Ishikawa (cell line): Measurements from ENCODE around the gene FNBP1.

Experiments used
- CEBPB ChIP-seq: IDR thresholded peaks from 2 replicates; pipeline ENCODE4 v1.6.1; 2012
- CREB1 ChIP-seq: IDR thresholded peaks from 2 replicates; pipeline ENCODE4 v1.6.1; 2012; ENCODE audit warnings: low read depth
- EGR1 ChIP-seq: IDR thresholded peaks from 2 replicates; pipeline ENCODE4 v1.6.1; 2012
- EP300 ChIP-seq: IDR thresholded peaks from 2 replicates; pipeline ENCODE4 v1.6.1; 2012; ENCODE audit warnings: borderline replicate concordance
- NFIC ChIP-seq: IDR thresholded peaks from 2 replicates; pipeline ENCODE4 v1.6.1; 2012
- RAD21 ChIP-seq: IDR thresholded peaks from 2 replicates; pipeline ENCODE4 v1.6.1; 2012; ENCODE audit warnings: low read depth
- TAF1 ChIP-seq: IDR thresholded peaks from 2 replicates; pipeline ENCODE4 v1.6.1; 2012; ENCODE audit warnings: low read depth, mild to moderate bottlenecking
- TEAD4 ChIP-seq: IDR thresholded peaks from 2 replicates; pipeline ENCODE4 v1.6.1; 2012
- YY1 ChIP-seq: IDR thresholded peaks from 2 replicates; pipeline ENCODE4 v1.6.1; 2012; ENCODE audit warnings: low read depth
- ZBTB7A ChIP-seq: IDR thresholded peaks from 2 replicates; pipeline ENCODE4 v1.6.1; 2012; ENCODE audit warnings: low read depth
- TF ChIP-seq, protein P1 (sequence below): IDR thresholded peaks from 2 replicates; pipeline ENCODE4 v1.6.1; 2012; ENCODE audit warnings: low read depth, mild to moderate bottlenecking
- TF ChIP-seq, protein P2 (sequence below): IDR thresholded peaks from 2 replicates; pipeline ENCODE4 v1.6.1; 2012
- TF ChIP-seq, protein P3 (sequence below): IDR thresholded peaks from 2 replicates; pipeline ENCODE4 v1.6.1; 2012

DNA sequence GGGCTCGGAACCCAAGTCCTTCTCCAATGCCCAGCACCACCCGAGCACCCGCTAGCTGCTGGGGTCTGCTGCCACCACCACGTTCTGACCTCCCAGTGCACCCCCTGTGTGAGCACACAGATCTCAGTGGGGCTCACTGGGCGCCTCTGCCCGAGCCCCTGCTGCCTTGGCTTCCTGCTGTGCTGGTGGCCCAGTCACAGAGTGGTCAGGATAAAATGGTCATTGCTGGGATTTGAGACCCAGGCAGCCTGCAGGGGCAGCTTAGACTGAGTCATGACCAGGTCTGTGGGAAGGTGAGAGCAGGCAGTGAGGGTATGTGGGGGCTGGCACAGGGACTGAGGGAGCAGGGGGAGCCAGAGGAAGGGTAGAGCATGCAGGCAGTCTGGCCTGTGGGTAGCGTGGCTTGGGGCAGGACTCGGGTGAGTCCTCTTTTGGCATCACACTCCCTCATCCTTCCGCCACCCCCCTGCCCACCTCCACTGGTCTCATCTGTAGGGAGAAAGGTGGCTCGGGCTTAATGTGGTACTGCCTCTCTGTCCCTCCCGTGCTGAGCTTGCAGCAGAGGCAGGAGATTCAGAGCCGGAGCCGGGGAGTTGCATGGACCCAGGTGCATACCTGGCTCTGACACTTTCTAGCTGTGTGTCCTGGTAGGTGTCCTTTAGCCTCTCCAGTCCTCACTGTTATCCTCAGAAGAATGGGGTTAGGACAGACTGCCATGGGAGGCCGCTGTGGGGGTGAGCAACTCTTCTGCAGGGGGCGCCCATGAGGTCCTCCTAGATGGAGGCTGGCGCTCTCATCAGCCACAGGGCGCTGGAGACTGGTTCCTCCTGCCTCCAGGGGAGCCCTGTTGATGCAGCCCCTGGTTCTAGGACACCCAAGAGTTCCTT lies 175.6 kb downstream of the FNBP1 start:
- TF ChIP-seq TEAD4 (no peak), RAD21 (no peak), CREB1 (no peak), EP300 (no peak), CEBPB (no peak), YY1 (no peak), EGR1 (no peak), NFIC (no peak), ZBTB7A (no peak), TAF1 (no peak)
- TF ChIP-seq, protein P1, sequence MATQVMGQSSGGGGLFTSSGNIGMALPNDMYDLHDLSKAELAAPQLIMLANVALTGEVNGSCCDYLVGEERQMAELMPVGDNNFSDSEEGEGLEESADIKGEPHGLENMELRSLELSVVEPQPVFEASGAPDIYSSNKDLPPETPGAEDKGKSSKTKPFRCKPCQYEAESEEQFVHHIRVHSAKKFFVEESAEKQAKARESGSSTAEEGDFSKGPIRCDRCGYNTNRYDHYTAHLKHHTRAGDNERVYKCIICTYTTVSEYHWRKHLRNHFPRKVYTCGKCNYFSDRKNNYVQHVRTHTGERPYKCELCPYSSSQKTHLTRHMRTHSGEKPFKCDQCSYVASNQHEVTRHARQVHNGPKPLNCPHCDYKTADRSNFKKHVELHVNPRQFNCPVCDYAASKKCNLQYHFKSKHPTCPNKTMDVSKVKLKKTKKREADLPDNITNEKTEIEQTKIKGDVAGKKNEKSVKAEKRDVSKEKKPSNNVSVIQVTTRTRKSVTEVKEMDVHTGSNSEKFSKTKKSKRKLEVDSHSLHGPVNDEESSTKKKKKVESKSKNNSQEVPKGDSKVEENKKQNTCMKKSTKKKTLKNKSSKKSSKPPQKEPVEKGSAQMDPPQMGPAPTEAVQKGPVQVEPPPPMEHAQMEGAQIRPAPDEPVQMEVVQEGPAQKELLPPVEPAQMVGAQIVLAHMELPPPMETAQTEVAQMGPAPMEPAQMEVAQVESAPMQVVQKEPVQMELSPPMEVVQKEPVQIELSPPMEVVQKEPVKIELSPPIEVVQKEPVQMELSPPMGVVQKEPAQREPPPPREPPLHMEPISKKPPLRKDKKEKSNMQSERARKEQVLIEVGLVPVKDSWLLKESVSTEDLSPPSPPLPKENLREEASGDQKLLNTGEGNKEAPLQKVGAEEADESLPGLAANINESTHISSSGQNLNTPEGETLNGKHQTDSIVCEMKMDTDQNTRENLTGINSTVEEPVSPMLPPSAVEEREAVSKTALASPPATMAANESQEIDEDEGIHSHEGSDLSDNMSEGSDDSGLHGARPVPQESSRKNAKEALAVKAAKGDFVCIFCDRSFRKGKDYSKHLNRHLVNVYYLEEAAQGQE: no peak
- TF ChIP-seq, protein P2, sequence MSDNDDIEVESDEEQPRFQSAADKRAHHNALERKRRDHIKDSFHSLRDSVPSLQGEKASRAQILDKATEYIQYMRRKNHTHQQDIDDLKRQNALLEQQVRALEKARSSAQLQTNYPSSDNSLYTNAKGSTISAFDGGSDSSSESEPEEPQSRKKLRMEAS: no peak
- TF ChIP-seq, protein P3, sequence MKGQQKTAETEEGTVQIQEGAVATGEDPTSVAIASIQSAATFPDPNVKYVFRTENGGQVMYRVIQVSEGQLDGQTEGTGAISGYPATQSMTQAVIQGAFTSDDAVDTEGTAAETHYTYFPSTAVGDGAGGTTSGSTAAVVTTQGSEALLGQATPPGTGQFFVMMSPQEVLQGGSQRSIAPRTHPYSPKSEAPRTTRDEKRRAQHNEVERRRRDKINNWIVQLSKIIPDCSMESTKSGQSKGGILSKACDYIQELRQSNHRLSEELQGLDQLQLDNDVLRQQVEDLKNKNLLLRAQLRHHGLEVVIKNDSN: no peak
